CD4-positive, alpha-beta T cell treated with Interleukin-12 subunit alpha and Interleukin-12 subunit beta, for 1 hour (primary cell): ENCODE measurements around the gene ATXN7L1.
"Not testable (repeated sequence)": the region's sequence is repeated elsewhere in the genome, so short reads cannot be mapped to it uniquely, and the experiment has no call there.

Source experiments
- DNase-seq: peaks from one replicate; pipeline ENCODE4 v3.0.0-alpha.2; 2020

Gene ATXN7L1

GRCh38 chr7:105599551-105599950, 276.8 kb downstream of the ATXN7L1 start:
- DNase-seq = no peak

DNA sequence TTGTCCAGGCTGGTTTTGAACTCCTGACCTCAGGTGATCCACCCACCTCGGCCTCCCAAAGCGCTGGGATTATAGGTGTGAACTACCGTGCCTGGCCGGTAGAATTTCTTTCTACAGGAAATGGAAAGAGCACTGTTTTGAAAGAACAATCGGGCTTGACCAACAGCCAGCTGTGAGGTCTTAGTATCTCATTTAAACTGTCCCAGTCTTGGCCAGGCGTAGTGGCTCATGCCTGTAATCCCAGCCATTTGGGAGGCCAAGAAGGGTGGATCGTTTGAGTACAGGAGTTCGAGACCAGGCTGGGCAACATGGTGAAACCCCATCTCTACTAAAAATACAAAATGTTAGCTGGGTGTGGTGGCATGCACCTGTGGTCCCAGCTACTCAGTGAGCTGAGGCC, 277.3 kb downstream of the ATXN7L1 start:
- DNase-seq = not testable (repeated sequence)

DNA sequence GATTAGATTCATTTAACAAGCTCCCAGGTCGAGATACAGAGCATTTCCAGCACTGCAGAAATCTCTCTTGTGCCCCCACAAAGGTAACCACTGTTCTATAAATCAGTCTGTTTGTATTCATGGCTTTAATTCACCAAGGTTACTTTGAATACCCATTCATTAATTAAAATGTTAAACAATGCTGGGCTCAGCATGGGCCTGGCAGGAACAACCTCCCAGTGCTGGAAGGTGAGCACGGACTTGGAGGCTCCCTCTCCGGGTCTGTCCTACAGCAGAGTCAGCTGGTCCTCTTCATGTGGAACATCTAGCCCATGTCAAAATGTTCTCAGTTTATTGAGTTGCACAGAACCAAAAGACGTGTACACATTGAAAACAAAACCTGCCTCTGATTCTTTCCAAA, 279.5 kb downstream of the ATXN7L1 start:
- no peak for DNase-seq

- no peak for DNase-seq
Observed at GRCh38 chr7:105594034-105594433, 282.4 kb downstream of the ATXN7L1 start.

DNA sequence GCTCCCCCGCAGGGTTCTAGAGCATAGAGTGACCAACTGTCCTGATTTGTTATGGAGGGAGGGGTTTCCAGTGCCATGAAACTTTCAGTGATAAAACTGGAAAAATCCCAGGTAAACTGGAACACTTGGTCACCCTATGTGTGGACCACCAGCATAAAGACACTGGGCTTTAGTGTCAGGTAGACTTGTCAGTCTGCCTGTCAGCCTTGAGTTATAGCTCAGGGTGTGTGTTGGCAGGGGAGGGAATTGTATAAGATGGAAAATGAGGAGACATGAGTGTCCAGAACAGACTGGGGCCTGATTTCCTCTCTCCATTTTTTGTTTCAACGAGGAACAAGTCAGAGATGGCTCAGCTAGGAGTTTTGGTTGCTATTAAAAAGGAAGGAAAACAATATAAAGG, 284.9 kb downstream of the ATXN7L1 start:
- no peak for DNase-seq

DNA sequence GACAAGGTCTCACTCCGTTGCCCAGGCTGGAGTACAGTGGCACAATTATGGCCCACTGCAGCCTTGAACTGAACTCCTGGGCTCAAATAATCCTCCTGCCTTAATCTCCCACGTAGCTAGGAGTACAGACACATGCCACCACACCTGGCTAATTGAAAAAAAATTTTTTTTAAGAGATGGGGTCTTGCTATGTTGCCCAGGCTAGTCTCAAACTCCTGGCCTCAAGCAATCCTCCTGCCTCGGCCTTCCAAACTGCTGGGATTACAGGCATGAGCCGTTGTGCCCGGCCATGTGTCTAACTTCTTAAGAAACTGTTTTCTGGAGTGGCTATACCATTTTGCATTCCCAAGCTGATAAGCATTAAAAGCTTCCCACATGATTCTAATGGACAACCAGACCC, 285.6 kb downstream of the ATXN7L1 start:
- no peak for DNase-seq

DNA sequence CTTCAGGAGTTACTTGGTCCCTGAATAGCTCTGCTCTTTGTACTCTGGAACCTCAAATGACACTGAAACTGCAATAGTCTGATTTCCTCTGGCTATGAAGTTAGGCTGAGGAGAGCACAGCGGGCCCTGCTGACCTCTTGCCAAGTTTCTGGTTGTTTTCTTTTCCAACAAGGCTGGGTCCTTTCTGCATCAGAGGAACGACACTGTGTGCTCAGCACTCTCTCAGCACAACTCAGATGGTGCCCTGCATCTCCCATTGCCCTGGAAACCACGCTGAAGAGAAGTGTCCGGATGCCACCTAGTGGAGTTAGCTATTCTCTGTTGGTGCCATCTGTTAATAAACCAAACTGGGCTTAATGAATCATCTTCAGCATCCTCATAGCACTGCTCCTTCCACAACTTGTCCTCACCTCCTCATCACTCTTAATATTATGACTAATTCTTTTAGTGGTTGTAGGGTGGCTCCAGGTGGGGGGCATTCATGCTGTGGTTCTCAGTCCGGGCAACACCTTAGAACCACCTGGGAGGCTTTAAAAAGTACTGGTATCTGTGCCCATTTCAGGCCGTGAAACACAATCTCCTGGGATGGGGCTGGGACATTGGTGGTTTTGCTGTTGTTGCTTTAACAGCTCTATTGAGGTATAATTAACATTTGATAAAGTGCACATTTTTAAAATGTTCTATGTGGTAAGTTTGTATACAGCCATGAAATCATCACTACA, 286.9 kb downstream of the ATXN7L1 start:
- DNase-seq = peak; percentile 59

DNA sequence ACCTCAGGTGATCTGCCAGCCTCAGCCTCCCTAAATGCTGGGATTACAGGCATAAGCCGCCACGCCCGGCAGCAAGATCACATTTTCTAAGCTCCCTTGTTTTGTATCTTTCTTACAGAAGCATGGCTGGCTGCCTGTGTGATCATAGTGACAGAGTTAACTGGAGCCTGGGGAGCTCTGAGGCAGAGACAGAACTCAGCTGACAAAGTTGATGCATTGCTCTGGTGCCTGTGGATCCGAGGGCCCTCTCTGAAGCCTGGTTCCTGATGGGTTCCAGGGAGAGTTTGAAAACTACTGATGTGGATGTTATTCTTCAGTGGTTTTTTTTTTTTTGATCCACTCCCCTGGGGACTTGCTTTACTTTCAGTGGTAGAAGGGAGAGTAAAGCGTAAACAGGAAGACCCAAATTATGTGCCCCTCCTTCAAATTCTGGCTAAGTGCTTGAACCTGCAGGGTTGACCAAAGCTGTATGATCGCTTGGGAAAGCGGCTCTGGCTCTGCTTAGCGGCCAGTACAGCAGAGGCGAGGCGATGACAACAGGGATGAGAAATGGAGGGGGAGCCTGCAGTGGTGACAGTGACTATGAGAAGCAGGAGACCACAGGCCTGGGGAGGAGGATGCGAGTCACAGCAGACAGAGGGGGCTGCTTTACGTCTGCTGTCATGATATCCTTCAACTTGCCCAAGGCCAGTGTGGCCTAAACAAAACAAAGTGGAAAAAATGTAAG, 288.3 kb downstream of the ATXN7L1 start:
- no peak for DNase-seq

- DNase-seq = no peak
Observed at GRCh38 chr7:105585850-105586500, 290.4 kb downstream of the ATXN7L1 start.

DNA sequence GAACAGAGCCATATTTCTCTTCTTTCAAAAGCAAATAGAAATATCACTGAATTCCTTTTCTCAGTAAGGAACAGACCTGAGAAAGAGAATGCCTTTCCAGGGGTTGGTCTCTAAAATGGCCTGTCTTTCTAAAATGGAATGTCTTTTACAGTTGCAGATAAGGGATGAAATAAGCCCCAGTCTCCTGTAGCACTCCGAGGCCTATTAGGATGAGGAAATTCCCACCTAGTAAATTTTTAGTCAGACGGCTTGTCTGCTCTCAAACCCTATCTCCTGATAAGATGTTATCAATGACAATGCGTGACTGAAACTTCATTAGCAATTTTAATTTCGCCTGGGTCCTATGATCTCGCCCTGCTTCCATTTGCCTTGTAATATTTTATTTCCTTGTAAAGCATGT, 292.2 kb downstream of the ATXN7L1 start:
- DNase-seq = no peak

DNA sequence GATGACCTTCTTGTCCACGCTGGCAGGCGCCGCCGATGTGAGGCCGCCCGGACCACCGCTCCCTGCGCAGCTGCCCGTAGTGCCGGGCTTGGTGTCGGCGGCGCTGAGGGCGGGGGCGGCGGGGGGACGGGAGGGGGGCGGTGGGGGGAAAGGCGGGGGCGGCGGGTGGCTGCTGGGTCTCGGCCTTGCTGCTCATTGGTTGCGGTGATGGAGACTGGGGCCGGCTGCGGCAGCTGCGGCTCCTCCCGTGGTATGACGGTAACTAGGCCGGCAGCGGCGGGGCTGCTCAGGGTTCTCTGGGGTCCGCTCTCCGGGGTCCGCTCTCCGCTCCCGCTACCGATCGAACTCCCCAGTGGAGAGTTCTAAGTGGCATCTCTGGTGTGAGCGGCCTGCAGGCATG, 293.3 kb downstream of the ATXN7L1 start:
- no peak for DNase-seq

GRCh38 chr7:105581066-105581811, 295.2 kb downstream of the ATXN7L1 start, which contains the start of gene EFCAB10:
TSS of gene EFCAB10 (minus strand) at chr7:105581493. CDS start at chr7:105581463, 30 bp downstream.
- peak; percentile 27 for DNase-seq

DNA sequence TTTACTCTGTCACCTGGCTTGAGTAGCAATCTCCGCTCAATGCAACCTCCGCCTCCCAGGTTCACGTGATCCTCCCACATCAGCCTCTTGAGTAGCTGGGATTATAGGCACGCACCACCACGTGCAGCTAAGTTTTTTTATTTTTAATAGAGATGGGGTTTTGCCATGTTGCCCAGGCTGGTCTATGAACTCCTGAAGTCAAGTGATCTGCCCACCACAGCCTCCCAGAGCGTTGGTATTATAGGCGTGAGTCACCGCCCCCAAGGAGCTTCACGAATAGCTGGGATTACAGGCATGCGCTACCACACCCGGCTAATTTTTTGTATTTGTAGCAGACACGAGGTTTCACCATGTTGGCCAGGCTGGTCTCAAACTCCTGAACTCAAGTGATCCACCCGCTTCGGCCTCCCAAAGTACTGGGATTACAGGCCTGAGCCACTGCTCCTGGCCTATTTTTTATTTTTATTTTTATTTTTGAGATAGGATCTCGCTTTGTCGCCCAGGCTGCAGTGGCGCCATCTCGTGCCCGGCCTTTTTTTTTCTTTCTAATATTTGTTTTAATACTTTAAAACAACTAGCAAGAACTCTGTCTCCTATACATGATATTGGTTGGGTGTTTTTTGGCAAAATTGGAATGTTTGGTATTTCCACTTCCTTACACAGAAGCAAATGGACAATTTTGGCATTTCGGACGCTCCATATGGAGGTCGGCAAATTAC, 296.2 kb downstream of the ATXN7L1 start:
- no peak for DNase-seq

DNA sequence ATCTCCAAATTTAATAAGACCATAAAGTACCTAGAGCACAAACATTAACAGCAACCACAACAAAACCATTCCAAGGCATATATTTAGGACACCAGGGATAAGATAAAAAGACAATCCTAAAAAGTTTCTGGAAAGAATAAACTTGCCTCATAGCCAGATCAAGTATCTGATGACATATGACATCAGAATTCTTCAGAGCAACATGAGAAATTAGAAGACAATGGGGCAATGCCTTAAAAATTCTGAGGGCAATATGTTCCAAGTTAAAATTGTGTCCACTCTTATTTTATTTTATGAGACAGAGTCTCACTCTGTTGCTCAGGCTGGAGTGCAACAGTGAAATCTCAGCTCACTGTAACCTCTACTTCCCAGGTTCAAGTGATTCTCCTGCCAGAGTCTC, 297.9 kb downstream of the ATXN7L1 start:
- DNase-seq = no peak

DNA sequence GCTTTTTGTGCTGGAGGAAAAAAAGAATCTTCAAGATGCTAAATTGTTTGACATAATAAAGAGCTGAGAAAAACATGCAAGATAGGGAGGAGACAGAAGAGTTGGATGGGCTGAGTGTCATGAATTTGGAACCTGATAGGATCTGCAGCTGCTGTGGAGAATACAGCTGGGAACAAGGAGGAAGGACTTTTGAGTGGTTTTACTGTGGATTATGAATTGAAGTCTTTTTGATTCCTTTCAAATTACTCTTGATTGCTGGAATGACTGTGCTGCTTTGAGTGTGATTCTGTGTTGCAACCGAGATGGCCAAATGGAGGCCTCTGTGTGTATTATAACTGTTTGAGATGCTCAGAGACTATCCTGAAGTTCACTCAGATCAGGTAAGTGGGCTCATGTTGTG, 299.1 kb downstream of the ATXN7L1 start:
- DNase-seq = no peak

GRCh38 chr7:105571891-105572290, 304.5 kb downstream of the ATXN7L1 start:
- DNase-seq = no peak

DNA sequence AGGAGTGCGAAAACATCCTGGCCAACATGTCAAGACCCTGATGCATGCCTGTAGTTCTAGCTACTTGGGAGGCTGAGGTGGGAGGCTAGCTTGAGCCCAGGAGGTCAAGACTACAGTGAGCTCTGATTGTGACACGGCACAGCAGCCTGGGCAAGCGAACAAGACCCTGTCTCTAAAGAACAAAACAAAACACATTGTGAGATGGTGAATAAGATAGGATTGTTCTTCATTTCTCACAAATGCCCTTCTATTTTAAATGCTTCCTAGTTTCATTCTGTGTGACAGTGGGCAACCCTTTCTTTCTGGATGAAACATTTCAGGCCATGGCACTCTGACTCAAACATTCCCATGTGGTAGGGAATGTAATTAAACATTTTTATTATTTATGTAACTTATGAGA, 308.6 kb downstream of the ATXN7L1 start:
- DNase-seq = no peak

- no peak for DNase-seq
Observed at GRCh38 chr7:105567024-105567423, 309.4 kb downstream of the ATXN7L1 start.

DNA sequence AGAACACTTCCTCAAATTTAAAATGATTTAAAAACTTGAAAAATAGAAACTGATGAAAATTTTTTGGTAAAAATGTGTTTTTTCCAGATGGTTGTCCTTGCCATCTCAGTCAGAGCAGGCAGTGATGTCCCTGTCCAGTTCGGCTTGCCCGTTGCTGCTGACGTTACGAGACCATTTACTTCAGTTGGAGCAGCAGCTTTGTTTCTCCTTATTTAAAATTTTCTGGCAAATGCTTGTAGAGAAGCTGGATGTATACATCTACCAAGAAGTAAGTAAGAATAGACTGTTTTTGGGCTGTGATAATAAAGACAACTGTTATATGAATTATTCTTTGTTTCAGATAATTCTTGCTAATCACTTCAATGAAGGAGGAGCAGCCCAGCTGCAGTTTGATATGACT, 311.2 kb downstream of the ATXN7L1 start:
- no peak for DNase-seq

DNA sequence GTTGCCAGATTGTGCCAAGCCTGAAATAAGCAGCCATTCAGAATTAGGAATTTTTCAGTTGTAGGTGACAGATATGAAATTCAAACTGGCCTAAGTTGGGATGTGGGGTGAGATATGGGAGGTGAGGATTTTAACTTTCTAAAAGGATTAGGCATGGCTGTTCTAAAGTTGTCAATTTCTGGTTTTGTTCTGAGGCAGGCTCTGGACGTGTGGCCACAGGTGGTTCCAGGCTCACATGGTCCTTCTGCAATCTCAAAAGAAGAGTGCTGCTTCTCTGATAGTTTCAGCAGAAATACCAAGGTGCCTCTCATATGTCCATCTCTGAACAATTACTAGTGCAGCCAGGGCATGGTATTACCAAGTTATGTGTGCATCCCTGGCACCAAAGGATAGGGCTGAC, 316.5 kb downstream of the ATXN7L1 start:
- no peak for DNase-seq
